22Rv1 (cell line): ENCODE measurements around the gene ATP8B3.

Experiments used
- ZFX ChIP-seq: fragments of 450-650 bp; IDR thresholded peaks from 2 replicates; pipeline ENCODE4 v1.6.1; 2017; ENCODE audit warnings: antibody characterized with exemption, borderline replicate concordance
- TF ChIP-seq, protein P1 (sequence below): fragments of 450-650 bp; IDR thresholded peaks from 2 replicates; pipeline ENCODE4 v1.5.1; 2017; ENCODE audit warnings: mild to moderate bottlenecking

DNA sequence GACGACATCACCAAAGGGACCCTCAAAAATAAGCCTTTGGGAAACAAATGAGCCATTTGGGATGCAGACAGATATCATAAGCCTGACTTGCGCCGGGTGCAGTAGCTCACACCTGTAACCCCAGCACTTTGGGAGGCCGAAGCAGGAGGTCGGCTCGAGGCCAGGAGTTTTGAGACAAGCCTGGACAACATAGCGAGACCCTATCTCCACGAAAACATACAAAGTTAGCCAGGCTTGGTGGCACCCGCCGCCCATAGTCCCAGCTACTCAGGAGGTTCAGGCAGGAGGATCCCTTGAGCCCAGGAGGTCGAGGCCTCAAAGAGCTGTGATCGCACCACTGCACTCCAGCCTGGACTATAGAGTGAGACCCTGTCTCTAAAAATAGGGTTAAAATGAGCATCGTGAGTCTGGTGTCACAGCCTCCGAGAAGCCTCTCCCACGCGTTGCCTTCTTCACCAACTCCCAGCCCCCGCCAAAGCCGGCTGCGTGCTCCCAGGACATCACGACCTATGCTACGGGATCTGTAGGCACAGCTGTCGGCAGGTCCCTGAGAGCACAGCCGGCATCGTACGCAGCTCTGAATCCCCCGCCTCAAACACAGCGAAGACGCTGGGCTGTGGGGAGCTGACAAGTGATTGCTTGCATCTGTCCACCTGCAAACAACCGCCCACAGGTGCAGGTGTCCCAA, 34.6 kb upstream of the ATP8B3 start:
- TF ChIP-seq, protein P1, sequence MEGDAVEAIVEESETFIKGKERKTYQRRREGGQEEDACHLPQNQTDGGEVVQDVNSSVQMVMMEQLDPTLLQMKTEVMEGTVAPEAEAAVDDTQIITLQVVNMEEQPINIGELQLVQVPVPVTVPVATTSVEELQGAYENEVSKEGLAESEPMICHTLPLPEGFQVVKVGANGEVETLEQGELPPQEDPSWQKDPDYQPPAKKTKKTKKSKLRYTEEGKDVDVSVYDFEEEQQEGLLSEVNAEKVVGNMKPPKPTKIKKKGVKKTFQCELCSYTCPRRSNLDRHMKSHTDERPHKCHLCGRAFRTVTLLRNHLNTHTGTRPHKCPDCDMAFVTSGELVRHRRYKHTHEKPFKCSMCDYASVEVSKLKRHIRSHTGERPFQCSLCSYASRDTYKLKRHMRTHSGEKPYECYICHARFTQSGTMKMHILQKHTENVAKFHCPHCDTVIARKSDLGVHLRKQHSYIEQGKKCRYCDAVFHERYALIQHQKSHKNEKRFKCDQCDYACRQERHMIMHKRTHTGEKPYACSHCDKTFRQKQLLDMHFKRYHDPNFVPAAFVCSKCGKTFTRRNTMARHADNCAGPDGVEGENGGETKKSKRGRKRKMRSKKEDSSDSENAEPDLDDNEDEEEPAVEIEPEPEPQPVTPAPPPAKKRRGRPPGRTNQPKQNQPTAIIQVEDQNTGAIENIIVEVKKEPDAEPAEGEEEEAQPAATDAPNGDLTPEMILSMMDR, result no peak
- no peak for TF ChIP-seq ZFX
